Measurements from ENCODE around the gene OPCML. TPM values are rescaled to one million over a fixed set of nuclear protein-coding genes. Genes with fewer than 3 reads are reported as not detected.
A peak's percentile ranks its signal among the peaks of the same experiment; 100 is the strongest.

Gene OPCML
- total and polyA plus RNA-seq, 2 experiments from 2014 or later: 1.2 to 4.4 TPM

GRCh38 chr11:133360860-133361688, 171.2 kb downstream of the OPCML start:
- Histone ChIP-seq H3K27ac (ENCODE audit: low read depth) (no peak overlapping the region), H3K4me2 (no peak overlapping the region), H3K36me3 (ENCODE audit: insufficient read depth) (no peaks in the 10 kb centered on the region), H2AFZ (no peak overlapping the region), H3F3A (replicated peaks; ENCODE audit: low read depth) (no peaks in the 10 kb centered on the region), H4K20me1 (replicated peaks; ENCODE audit: insufficient read depth) (no peaks in the 10 kb centered on the region), H3K79me2 (replicated peaks; ENCODE audit: insufficient read depth) (no peaks in the 10 kb centered on the region), H3K4me3 (no peak overlapping the region), H3K9me2 (ENCODE audit: insufficient read depth) (peaks cover 3% of the 10 kb centered on the region; the same call in 1 of the 2 replicates), H3K27me3 (ENCODE audit: insufficient read depth) (no peaks in the 10 kb centered on the region), H3K4me1 (ENCODE audit: insufficient read depth) (no peaks in the 10 kb centered on the region)
- H3K4me1 Mint-ChIP-seq: peaks cover 5% of the 10 kb centered on the region; the same call in 2 of the 3 replicates
- H3K36me3 Mint-ChIP-seq (ENCODE audit: low read depth): no peaks in the 10 kb centered on the region
- H3K27me3 Mint-ChIP-seq (ENCODE audit: insufficient read depth, low read depth, poor library complexity): peaks cover 10% of the 10 kb centered on the region
- no peak overlapping the region for H3K27ac Mint-ChIP-seq
- no peak overlapping the region for H3K4me3 Mint-ChIP-seq
- DNase-seq (ENCODE audit: low spot score) (no peak), ATAC-seq (peak; percentile 33; the same call in 1 of the 3 replicates)
- no peak for TF ChIP-seq ZNF114 (CRISPR knock-in tag; IDR thresholded peaks at IDR 0.05)
- H3K9me3 Mint-ChIP-seq: no peaks in the 10 kb centered on the region

GRCh38 chr11:133355095-133355494, 177.2 kb downstream of the OPCML start:
- Mint-ChIP-seq H3K4me3 (no peak overlapping the region), H3K9me3 (peaks cover 3% of the 10 kb centered on the region; the same call in 1 of the 3 replicates), H3K4me1 (peaks cover 5% of the 10 kb centered on the region; the same call in 2 of the 3 replicates), H3K36me3 (ENCODE audit: low read depth) (peaks cover 4% of the 10 kb centered on the region; the same call in 1 of the 3 replicates), H3K27ac (no peak overlapping the region), H3K27me3 (ENCODE audit: insufficient read depth, low read depth, poor library complexity) (peaks cover 5% of the 10 kb centered on the region)
- no peaks in the 10 kb centered on the region; the same call in 1 of the 2 replicates for H3K9me2 ChIP-seq (ENCODE audit: insufficient read depth)
- H3K4me3 ChIP-seq: no peak overlapping the region
- ATAC-seq: no peak
- peaks cover 9% of the 10 kb centered on the region; the same call in 1 of the 2 replicates for H3K4me1 ChIP-seq (ENCODE audit: insufficient read depth)
- H3F3A ChIP-seq (replicated peaks; ENCODE audit: low read depth): no peaks in the 10 kb centered on the region
- H3K4me2 ChIP-seq: no peak overlapping the region
- DNase-seq (ENCODE audit: low spot score): no peak
- no peaks in the 10 kb centered on the region for H3K79me2 ChIP-seq (replicated peaks; ENCODE audit: insufficient read depth)
- no peaks in the 10 kb centered on the region for H4K20me1 ChIP-seq (replicated peaks; ENCODE audit: insufficient read depth)
- no peaks in the 10 kb centered on the region for H3K36me3 ChIP-seq (ENCODE audit: insufficient read depth)
- H3K27me3 ChIP-seq (ENCODE audit: insufficient read depth): no peaks in the 10 kb centered on the region
- no peak overlapping the region for H3K27ac ChIP-seq (ENCODE audit: low read depth)
- no peak overlapping the region for H2AFZ ChIP-seq
- no peak for TF ChIP-seq ZNF114 (CRISPR knock-in tag; IDR thresholded peaks at IDR 0.05)
- TF ChIP-seq ETS1 (IDR thresholded peaks at IDR 0.05): no peak
- TF ChIP-seq JUNB (IDR thresholded peaks at IDR 0.05; ENCODE audit: unreplicated experiment): no peak
- no peak for TF ChIP-seq ZNF331 (CRISPR knock-in tag; IDR thresholded peaks at IDR 0.05; ENCODE audit: low read depth)
- TF ChIP-seq EZH2phosphoT487 (IDR thresholded peaks at IDR 0.05; ENCODE audit: unreplicated experiment): no peak
- TF ChIP-seq NANOG (IDR thresholded peaks at IDR 0.05; ENCODE audit: borderline replicate concordance): no peak
- TF ChIP-seq CREB1 (CRISPR knock-in tag; IDR thresholded peaks at IDR 0.05; ENCODE audit: low read depth): no peak
- TF ChIP-seq POLR2AphosphoS5 (IDR thresholded peaks at IDR 0.05; ENCODE audit: low read depth): no peak
- TF ChIP-seq, protein P1, sequence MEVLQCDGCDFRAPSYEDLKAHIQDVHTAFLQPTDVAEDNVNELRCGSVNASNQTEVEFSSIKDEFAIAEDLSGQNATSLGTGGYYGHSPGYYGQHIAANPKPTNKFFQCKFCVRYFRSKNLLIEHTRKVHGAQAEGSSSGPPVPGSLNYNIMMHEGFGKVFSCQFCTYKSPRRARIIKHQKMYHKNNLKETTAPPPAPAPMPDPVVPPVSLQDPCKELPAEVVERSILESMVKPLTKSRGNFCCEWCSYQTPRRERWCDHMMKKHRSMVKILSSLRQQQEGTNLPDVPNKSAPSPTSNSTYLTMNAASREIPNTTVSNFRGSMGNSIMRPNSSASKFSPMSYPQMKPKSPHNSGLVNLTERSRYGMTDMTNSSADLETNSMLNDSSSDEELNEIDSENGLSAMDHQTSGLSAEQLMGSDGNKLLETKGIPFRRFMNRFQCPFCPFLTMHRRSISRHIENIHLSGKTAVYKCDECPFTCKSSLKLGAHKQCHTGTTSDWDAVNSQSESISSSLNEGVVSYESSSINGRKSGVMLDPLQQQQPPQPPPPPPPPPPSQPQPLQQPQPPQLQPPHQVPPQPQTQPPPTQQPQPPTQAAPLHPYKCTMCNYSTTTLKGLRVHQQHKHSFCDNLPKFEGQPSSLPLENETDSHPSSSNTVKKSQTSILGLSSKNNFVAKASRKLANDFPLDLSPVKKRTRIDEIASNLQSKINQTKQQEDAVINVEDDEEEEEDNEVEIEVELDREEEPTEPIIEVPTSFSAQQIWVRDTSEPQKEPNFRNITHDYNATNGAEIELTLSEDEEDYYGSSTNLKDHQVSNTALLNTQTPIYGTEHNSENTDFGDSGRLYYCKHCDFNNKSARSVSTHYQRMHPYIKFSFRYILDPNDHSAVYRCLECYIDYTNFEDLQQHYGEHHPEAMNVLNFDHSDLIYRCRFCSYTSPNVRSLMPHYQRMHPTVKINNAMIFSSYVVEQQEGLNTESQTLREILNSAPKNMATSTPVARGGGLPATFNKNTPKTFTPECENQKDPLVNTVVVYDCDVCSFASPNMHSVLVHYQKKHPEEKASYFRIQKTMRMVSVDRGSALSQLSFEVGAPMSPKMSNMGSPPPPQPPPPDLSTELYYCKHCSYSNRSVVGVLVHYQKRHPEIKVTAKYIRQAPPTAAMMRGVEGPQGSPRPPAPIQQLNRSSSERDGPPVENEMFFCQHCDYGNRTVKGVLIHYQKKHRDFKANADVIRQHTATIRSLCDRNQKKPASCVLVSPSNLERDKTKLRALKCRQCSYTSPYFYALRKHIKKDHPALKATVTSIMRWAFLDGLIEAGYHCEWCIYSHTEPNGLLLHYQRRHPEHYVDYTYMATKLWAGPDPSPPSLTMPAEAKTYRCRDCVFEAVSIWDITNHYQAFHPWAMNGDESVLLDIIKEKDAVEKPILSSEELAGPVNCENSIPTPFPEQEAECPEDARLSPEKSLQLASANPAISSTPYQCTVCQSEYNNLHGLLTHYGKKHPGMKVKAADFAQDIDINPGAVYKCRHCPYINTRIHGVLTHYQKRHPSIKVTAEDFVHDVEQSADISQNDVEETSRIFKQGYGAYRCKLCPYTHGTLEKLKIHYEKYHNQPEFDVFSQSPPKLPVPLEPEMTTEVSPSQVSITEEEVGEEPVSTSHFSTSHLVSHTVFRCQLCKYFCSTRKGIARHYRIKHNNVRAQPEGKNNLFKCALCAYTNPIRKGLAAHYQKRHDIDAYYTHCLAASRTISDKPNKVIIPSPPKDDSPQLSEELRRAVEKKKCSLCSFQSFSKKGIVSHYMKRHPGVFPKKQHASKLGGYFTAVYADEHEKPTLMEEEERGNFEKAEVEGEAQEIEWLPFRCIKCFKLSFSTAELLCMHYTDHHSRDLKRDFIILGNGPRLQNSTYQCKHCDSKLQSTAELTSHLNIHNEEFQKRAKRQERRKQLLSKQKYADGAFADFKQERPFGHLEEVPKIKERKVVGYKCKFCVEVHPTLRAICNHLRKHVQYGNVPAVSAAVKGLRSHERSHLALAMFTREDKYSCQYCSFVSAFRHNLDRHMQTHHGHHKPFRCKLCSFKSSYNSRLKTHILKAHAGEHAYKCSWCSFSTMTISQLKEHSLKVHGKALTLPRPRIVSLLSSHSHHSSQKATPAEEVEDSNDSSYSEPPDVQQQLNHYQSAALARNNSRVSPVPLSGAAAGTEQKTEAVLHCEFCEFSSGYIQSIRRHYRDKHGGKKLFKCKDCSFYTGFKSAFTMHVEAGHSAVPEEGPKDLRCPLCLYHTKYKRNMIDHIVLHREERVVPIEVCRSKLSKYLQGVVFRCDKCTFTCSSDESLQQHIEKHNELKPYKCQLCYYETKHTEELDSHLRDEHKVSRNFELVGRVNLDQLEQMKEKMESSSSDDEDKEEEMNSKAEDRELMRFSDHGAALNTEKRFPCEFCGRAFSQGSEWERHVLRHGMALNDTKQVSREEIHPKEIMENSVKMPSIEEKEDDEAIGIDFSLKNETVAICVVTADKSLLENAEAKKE (CRISPR knock-in tag; IDR thresholded peaks at IDR 0.05): no peak
- no peak for TF ChIP-seq CTCF (conservative IDR thresholded peaks at IDR 0.05; ENCODE audit: low read depth in 2 of 2)
- no peak for TF ChIP-seq STAT1 (IDR thresholded peaks at IDR 0.05; ENCODE audit: unreplicated experiment)

Measured in GM23338 (cell line).